T follicular helper cell (primary cell): ENCODE results near the gene GDPD3.

Source experiments
- DNase-seq: peaks from one replicate; pipeline ENCODE4 v3.0.0-alpha.2; 2020; ENCODE audit warnings: low read depth

GDPD3 gene

DNA sequence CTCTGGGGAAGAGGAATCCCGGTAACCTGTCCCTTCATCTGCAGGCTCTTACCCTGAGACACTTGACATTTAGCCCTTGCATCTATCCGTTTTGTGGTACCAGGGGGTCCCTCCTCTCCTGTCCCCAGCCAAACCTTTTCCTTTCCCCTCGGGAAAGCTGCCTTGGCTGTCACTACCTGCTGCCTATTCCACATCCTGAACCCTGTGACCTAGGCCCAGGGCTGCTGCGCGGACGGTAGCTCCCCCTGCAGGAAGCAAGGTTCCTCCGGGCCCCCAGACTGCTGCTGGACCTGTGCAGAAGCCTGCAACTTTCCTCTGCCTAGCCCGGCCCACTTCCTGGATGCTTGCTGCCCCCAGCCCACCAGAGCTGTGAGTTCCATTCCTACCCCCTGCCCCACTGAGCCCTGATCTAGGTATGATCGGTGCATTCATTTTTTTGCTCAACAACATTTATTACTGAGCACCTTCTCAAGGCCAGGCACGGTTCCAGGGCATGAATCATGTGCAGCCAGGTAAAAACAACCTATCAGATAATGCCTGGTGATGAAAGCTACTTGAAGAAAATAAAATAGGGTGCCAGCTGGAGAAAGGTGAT, 58.3 kb downstream of the GDPD3 start:
- peak; percentile 30 for DNase-seq
